K562 (cell line): ENCODE measurements around the gene BICD1.

ENCODE experiments used
- BRF1 ChIP-seq: IDR thresholded peaks from 3 replicates; pipeline ENCODE4 v1.6.1; 2011; ENCODE audit warnings: borderline replicate concordance, mild to moderate bottlenecking; ENCODE audit not compliant: insufficient read length; ENCODE audit errors: extremely low read depth
- CHD7 ChIP-seq: fragments of 200-600 bp; sonication (generic); IDR thresholded peaks from one replicate; pipeline ENCODE4 v1.6.1; 2012; ENCODE audit warnings: mild to moderate bottlenecking, low read depth, low read length, inconsistent platforms
- HDAC2 ChIP-seq: fragments of 450-650 bp; IDR thresholded peaks from 2 replicates; pipeline ENCODE4 v1.6.1; 2016; ENCODE audit warnings: mild to moderate bottlenecking
- TSHZ1 ChIP-seq: fragments of 250-450 bp; sonication (Bioruptor Pico); IDR thresholded peaks from 2 replicates; pipeline ENCODE4 v1.4.0; 2020; ENCODE audit warnings: mild to moderate bottlenecking, moderate library complexity
- ZFPM2 ChIP-seq: fragments of 250-450 bp; sonication (Bioruptor Pico); IDR thresholded peaks from 2 replicates; pipeline ENCODE4 v1.5.1; 2022; ENCODE audit warnings: mild to moderate bottlenecking
- ZNF318 ChIP-seq, 2 experiments: fragments of 450-650 bp; IDR thresholded peaks; 2 replicates each; pipeline ENCODE4 v1.6.1; 2016; ENCODE audit warnings: mild to moderate bottlenecking in 2 of 2, borderline replicate concordance in 1 of 2, low read depth in 1 of 2, moderate library complexity in 1 of 2

- TF ChIP-seq ZFPM2 (CRISPR knock-in tag) (no peak), ZNF318 (IDR thresholded peaks at IDR 0.05; ENCODE audit: borderline replicate concordance in 1 of 2, low read depth in 1 of 2) (no peak), BRF1 (no peak), TSHZ1 (no peak), CHD7 (no peak), HDAC2 (no peak)
Measured at GRCh38 chr12:32214723-32215122, 108.1 kb downstream of the BICD1 start.
